GM19455 (cell line): ENCODE data around the gene GAL3ST3.
"Not testable (repeated sequence)": the region's sequence is repeated elsewhere in the genome, so short reads cannot be mapped to it uniquely, and the experiment has no call there.

ENCODE experiments used
- ATAC-seq: cut with Tn5 transposase; IDR thresholded peaks from one replicate; pipeline ENCODE4 v1.9.1; 2021; ENCODE audit not compliant: unreplicated experiment

Gene GAL3ST3

GRCh38 chr11:66014804-66015453, 34.0 kb downstream of the GAL3ST3 start:
- ATAC-seq = no peak

GRCh38 chr11:66013762-66014100, 35.2 kb downstream of the GAL3ST3 start:
- ATAC-seq = no peak

GRCh38 chr11:66012946-66013761, 35.8 kb downstream of the GAL3ST3 start:
- no peak for ATAC-seq

GRCh38 chr11:66012371-66012945, 36.5 kb downstream of the GAL3ST3 start:
- no peak for ATAC-seq

GRCh38 chr11:66011785-66012303, 37.1 kb downstream of the GAL3ST3 start, which contains the start of gene CST6:
CST6 (plus strand) TSS chr11:66012008; CDS start chr11:66012045, 37 bp downstream.
- ATAC-seq = no peak

- no peak for ATAC-seq
Measured at GRCh38 chr11:66011239-66011784, 37.6 kb downstream of the GAL3ST3 start.

GRCh38 chr11:66010036-66010435, 38.9 kb downstream of the GAL3ST3 start:
- not testable (repeated sequence) for ATAC-seq

- no peak for ATAC-seq
Measured at GRCh38 chr11:66008468-66009101, 40.4 kb downstream of the GAL3ST3 start.

GRCh38 chr11:66008095-66008467, 40.9 kb downstream of the GAL3ST3 start:
- ATAC-seq = no peak

GRCh38 chr11:66007201-66007634, 41.7 kb downstream of the GAL3ST3 start:
- ATAC-seq = no peak

- no peak for ATAC-seq
Measured at GRCh38 chr11:66006891-66007176, 42.1 kb downstream of the GAL3ST3 start.

GRCh38 chr11:66006134-66006890, 42.6 kb downstream of the GAL3ST3 start:
- no peak for ATAC-seq

GRCh38 chr11:66004186-66004585, 44.8 kb downstream of the GAL3ST3 start:
- no peak for ATAC-seq

GRCh38 chr11:66003291-66003690, 45.7 kb downstream of the GAL3ST3 start:
- no peak for ATAC-seq

- peak; percentile 44 for ATAC-seq
Measured at GRCh38 chr11:66002648-66003225, 46.2 kb downstream of the GAL3ST3 start.

GRCh38 chr11:66001942-66002647, 46.9 kb downstream of the GAL3ST3 start, which contains the start of the genes BANF1 and EIF1AD:
BANF1 (plus strand) TSS chr11:66002503; CDS start chr11:66003251, 748 bp downstream.
EIF1AD (minus strand) TSS chr11:66002157; CDS start chr11:66000389, 1,768 bp downstream.
- peak; percentile 73 for ATAC-seq

GRCh38 chr11:65997286-65997685, 51.7 kb downstream of the GAL3ST3 start:
- ATAC-seq = no peak

GRCh38 chr11:65992056-65992455, 56.9 kb downstream of the GAL3ST3 start:
- ATAC-seq = no peak
